Measurements from ENCODE around the gene FIBP.

GRCh38 chr11:65897020-65897471 lies 8.8 kb upstream of the FIBP start:
- no peak for TF ChIP-seq CTCF (IDR thresholded peaks at IDR 0.05)
- no peak for TF ChIP-seq POLR2A (IDR thresholded peaks at IDR 0.05; ENCODE audit: low read depth)
- TF ChIP-seq EP300 (IDR thresholded peaks at IDR 0.05) = no peak
- TF ChIP-seq POLR2AphosphoS5 (IDR thresholded peaks at IDR 0.05) = no peak
